SU-DHL-6 (cell line): Measurements from ENCODE around the gene MMP23B.

Experiments used
- H2AFZ ChIP-seq: fragments of 200-600 bp; sonication (generic); 2 replicates; pipeline ENCODE4 v1.6.1; 2014; ENCODE audit warnings: low read depth, mild to moderate bottlenecking, moderate library complexity, mixed read lengths, antibody characterized with exemption, low read length; ENCODE audit not compliant: severe bottlenecking
- H3F3A ChIP-seq: fragments of 200-600 bp; shearing (Covaris generic); 2 replicates; pipeline ENCODE4 v1.6.0; 2016; ENCODE audit warnings: antibody characterized with exemption, mild to moderate bottlenecking; ENCODE audit not compliant: insufficient read depth
- H3K27ac ChIP-seq: fragments of 200-600 bp; sonication (generic); 2 replicates; pipeline ENCODE4 v1.5.1; 2016; ENCODE audit warnings: low read depth, mild to moderate bottlenecking, low read length, moderate library complexity, mixed read lengths
- H3K27me3 ChIP-seq: fragments of 200-600 bp; sonication (generic), shearing (Covaris generic); 2 replicates; pipeline ENCODE4 v1.6.0; 2014; ENCODE audit warnings: mild to moderate bottlenecking, low read length
- H3K36me3 ChIP-seq: fragments of 200-600 bp; sonication (generic); 2 replicates; pipeline ENCODE4 v1.6.1; 2014; ENCODE audit warnings: mild to moderate bottlenecking, low read length, mixed read lengths
- H3K4me2 ChIP-seq: fragments of 300-600, 200-600 bp; shearing (Covaris generic), sonication (generic); 2 replicates; pipeline ENCODE4 v1.6.0; 2014; ENCODE audit warnings: low read length, low read depth, mild to moderate bottlenecking; ENCODE audit not compliant: poor library complexity, severe bottlenecking
- H3K4me3 ChIP-seq: fragments of 200-600 bp; sonication (generic); 2 replicates; pipeline ENCODE4 v1.5.1; 2014; ENCODE audit warnings: antibody characterized with exemption, low read length, mild to moderate bottlenecking, mixed read lengths; ENCODE audit not compliant: insufficient read depth, poor library complexity, severe bottlenecking
- H3K79me2 ChIP-seq: fragments of 200-600 bp; sonication (generic); 2 replicates; pipeline ENCODE4 v1.6.1; 2014; ENCODE audit warnings: mild to moderate bottlenecking, low read length, moderate library complexity; ENCODE audit not compliant: insufficient read depth
- H3K9ac ChIP-seq: fragments of 200-600 bp; sonication (generic); 2 replicates; pipeline ENCODE4 v1.7.0; 2014; ENCODE audit warnings: mild to moderate bottlenecking, low read length
- H3K9me2 ChIP-seq: fragments of 200-600 bp; sonication (generic); replicated peaks from 2 replicates; pipeline ENCODE4 v1.6.1; 2014; ENCODE audit warnings: low read length; ENCODE audit not compliant: insufficient read depth
- H3K9me3 ChIP-seq: fragments of 200-600 bp; sonication (generic); 2 replicates; pipeline ENCODE4 v1.6.1; 2014; ENCODE audit warnings: low read length, mixed read lengths; ENCODE audit not compliant: insufficient read depth
- H4K20me1 ChIP-seq: fragments of 200-600 bp; sonication (generic); 2 replicates; pipeline ENCODE4 v1.6.1; 2014; ENCODE audit warnings: low read depth, mild to moderate bottlenecking, antibody characterized with exemption, low read length, moderate library complexity, mixed read lengths
- CTCF ChIP-seq: fragments of 200-600 bp; sonication (generic); IDR thresholded peaks from one replicate; pipeline ENCODE4 v1.5.1; 2017; ENCODE audit warnings: antibody characterized with exemption, mild to moderate bottlenecking, low read length, moderate library complexity; ENCODE audit not compliant: insufficient read depth, poor library complexity, severe bottlenecking
- EZH2phosphoT487 ChIP-seq: fragments of 200-600 bp; sonication (generic), shearing (Covaris generic); conservative IDR thresholded peaks from 2 replicates; pipeline ENCODE4 v1.6.1; 2018; ENCODE audit warnings: mild to moderate bottlenecking, antibody characterized with exemption, low read length, moderate library complexity, mixed read lengths

The MMP23B gene

DNA sequence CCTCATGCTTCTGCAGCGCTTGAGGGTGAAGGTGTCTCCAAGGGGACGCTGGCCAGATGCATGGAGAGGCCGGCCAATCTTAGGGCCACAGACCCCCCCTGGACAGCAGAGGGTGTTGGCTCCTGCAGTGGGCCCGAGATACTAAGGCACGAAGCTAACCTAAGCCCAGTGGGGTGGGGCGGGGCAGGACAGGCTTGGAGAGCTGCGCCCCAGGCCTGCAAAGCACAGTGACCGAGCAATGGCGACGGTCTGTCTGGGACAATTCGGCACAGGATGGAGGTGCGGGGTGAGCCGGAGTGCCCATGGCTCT is 33.3 kb upstream of the MMP23B start:
- H3K9me3 ChIP-seq = no peaks in the 10 kb centered on the region
- H3K4me2 ChIP-seq = no peak overlapping the region
- no peaks in the 10 kb centered on the region for H3K27me3 ChIP-seq
- no peaks in the 10 kb centered on the region for H3F3A ChIP-seq
- H4K20me1 ChIP-seq = no peaks in the 10 kb centered on the region
- no peaks in the 10 kb centered on the region for H3K36me3 ChIP-seq
- H3K9me2 ChIP-seq = no peaks in the 10 kb centered on the region
- H3K9ac ChIP-seq = no peak overlapping the region
- no peak for TF ChIP-seq EZH2phosphoT487
- no peak for TF ChIP-seq CTCF
- no peak overlapping the region for H2AFZ ChIP-seq
- no peaks in the 10 kb centered on the region for H3K79me2 ChIP-seq
- no peak overlapping the region for H3K4me3 ChIP-seq
- no peak overlapping the region for H3K27ac ChIP-seq

DNA sequence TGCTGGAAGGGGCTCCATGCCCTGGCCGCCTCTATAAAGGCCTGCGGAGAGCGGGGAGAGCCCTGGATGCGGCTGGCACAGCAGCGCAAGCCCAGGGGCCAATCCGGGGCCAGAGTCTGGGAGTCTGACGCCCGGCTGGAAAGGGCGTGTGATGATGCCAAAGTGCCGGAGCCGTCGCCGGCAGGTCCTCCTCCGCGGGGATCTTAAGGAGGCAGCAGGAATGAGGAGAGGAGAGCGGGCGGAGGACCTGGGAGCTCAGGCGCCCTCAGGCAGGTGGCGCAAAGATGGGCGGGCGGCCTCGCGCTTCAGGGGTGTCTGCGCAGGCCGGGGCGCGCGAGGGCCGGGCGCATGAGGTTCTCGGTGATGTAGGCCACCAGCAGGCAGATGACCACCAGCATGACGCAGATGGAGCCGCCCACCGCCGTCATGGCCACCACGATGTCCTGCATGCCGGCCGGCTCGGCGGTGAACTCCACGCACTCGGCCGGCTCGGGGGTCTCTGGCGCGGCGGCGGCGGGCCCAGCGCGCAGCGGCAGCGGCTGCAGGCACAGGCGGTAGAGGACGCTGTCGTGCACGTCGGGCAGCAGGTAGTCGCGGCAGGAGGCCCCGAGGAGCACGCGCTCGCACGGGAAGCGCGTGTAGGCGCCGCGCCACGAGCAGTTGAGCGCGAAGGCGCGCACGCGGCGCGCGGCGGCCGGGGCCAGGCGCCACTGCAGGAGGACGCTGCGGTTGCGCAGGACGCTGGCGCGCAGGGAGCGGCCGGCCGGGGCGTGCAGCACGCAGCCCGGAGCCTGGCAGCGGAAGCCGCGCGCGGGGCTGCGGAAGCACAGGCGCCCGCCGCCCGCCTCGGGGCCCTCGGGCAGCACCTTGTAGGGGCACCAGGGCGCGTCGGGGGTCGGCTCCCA is 32.7 kb upstream of the MMP23B start:
- Histone ChIP-seq H3K27me3 (no peaks in the 10 kb centered on the region), H4K20me1 (no peaks in the 10 kb centered on the region), H3K27ac (no peak overlapping the region), H3K4me3 (no peak overlapping the region), H3K4me2 (no peak overlapping the region), H3F3A (no peaks in the 10 kb centered on the region), H3K79me2 (no peaks in the 10 kb centered on the region), H2AFZ (no peak overlapping the region), H3K9ac (no peak overlapping the region), H3K9me2 (no peaks in the 10 kb centered on the region), H3K9me3 (no peaks in the 10 kb centered on the region), H3K36me3 (no peaks in the 10 kb centered on the region)
- TF ChIP-seq EZH2phosphoT487 = no peak
- TF ChIP-seq CTCF = no peak

DNA sequence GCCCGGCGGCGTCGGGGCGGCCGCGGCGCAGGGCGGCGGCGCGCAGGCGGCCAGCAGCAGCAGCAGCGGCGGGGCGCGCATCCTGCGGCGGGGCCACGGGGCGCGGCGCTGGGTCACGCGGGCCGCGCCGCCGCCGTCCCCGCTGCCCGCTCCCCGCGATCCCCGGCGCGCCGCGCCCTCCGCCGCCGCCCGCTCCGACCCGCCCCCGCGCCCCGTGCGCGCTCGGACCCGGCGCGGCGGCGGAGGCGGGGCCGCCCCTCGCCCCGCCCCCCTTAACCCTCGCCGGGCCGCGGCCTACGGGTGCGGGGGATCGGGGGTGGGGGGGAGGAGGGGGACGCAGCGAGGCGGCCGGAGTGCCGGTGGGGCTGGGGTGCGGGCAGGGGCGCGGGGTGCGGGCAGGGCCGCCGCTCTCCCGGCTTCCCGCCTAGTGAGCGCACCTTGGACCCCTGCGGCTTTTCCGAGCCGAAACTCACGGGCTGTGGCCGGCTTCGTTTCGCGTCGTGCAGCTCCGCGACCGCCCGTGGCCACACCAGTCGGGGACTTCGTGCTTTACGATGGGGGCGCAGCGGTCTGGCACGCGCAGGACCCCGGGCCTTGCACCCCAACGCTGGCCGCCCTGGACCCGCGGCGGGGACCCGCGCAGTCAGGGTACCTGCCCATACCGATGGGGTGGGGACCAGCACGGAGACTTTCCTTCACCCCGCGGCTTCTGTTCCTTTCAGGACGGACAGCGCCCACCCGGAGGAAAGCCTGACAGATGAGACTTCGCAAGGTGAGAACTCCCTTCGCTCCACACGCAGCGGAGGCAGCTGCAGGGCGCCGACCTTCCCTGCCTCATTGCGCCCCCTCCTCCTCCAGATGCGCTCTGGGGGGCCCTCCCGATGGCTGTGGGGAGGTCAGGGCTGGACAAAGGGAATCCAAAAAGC is 31.8 kb upstream of the MMP23B start, which contains the start of gene FNDC10:
TSS of gene FNDC10 (minus strand) at position 201 of the 926 bp plus-strand sequence. CDS start at position 81, 120 bp downstream.
- H3K9me2 ChIP-seq = no peaks in the 10 kb centered on the region
- H3K4me3 ChIP-seq = no peak within 1 kb of the TSS
- no peak within 1 kb of the TSS for H2AFZ ChIP-seq
- H3K9me3 ChIP-seq = no peaks in the 10 kb centered on the region
- no peaks in the 10 kb centered on the region for H3K27me3 ChIP-seq
- no peaks in the 10 kb centered on the region for H3K79me2 ChIP-seq
- H3K27ac ChIP-seq = no peak within 1 kb of the TSS
- TF ChIP-seq CTCF (no peak), EZH2phosphoT487 (no peak)
- H3K4me2 ChIP-seq = no peak within 1 kb of the TSS
- no peaks in the 10 kb centered on the region for H4K20me1 ChIP-seq
- no peak within 1 kb of the TSS for H3K9ac ChIP-seq
- no peaks in the 10 kb centered on the region for H3K36me3 ChIP-seq
- H3F3A ChIP-seq = no peaks in the 10 kb centered on the region
